D341Med (cell line): ENCODE measurements around the gene RNF213.

Source experiments
- DNase-seq: peaks from one replicate; pipeline ENCODE4 v3.0.0; 2012; ENCODE audit warnings: low spot score

The RNF213 gene

DNA sequence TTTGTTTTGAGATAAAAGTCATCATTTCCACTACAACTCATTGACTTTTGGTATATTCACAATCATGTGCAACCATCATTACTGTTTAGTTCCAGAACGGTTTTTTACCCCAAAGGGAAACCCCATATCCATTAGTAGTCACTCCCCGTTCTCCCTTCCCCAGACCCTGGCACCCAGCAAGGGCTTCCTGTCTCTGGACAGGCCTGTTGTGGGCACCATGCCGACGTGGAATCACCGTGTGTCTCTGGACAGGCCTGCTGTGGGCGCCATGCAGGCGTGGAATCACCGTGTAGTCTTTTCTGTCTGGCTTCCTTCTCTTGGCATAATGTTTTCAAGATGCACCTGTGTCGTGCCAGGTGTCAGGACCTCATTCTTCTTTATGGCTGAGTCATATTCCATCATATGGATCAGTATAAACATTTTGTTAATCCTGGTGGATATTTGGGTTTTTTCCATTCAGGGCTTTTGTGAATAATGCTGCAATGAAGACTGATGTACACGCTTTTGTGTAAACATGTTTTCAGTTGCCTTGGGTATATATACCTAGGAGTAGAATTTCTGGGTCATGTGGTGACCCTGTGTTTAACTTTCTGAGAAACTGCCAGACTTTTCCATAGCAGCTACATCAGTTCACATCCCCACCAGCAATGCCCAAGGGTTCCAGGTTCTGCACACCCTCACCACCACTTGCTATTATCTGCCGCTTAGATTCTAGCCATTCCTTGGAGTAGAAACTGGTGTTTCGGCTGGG lies 173.4 kb downstream of the RNF213 start:
- no peak for DNase-seq

- DNase-seq = no peak
Measured at GRCh38 chr17:80437532-80437931, 176.9 kb downstream of the RNF213 start.

GRCh38 chr17:80438806-80439205 lies 178.2 kb downstream of the RNF213 start:
- DNase-seq = no peak

GRCh38 chr17:80439499-80439898 lies 178.8 kb downstream of the RNF213 start:
- no peak for DNase-seq

DNA sequence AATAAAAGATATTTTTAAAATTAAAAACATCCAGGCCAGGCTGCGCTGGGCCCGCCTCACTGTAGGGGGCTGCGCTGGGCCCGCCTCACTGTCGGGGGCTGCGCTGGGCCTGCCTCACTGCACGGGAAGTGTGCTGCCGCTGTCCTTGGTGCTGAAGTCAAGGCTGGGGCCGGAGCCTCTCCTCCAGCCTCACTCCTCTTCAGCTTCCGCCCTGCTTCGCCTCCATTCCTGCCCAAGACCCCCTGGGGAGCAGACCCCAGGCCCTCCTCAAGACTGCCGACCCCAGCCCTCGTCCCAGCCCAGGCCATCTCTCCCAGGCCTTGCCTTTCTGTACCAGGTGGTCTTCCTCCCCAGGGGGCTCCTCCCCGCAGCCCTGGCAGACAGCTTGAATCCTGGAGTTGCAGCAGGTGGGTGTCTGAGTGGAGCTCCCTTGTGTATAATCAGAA lies 180.5 kb downstream of the RNF213 start:
- no peak for DNase-seq

GRCh38 chr17:80441598-80442322 lies 181.1 kb downstream of the RNF213 start:
- no peak for DNase-seq

GRCh38 chr17:80442323-80442659 lies 181.6 kb downstream of the RNF213 start:
- DNase-seq = no peak

- DNase-seq = no peak
Measured at GRCh38 chr17:80442764-80443163, 182.1 kb downstream of the RNF213 start.

DNA sequence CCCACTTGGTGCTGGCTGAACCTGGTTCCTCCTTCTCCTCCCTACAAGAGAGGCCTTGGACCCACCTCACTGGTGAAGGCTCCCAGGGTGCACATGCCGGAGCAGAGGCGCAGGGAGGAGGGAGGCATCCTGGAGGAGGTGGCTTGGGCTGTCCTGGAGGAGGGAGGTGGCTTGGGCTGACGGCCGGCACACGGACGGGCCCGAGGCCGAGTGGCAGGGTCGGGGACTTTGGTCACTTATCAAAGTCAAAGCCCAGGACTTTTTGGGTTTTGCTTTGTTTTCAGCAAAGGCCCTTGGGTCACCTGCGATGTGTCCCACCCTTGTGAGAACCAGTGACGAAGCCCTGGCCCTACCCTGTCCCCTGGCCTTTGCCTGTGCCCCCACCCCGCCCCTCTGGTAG lies 182.8 kb downstream of the RNF213 start:
- DNase-seq = no peak

GRCh38 chr17:80443916-80444643 lies 183.4 kb downstream of the RNF213 start:
- no peak for DNase-seq

GRCh38 chr17:80444644-80444979 lies 184.0 kb downstream of the RNF213 start:
- no peak for DNase-seq

- peak; percentile 70 for DNase-seq
Measured at GRCh38 chr17:80445007-80445725, 184.5 kb downstream of the RNF213 start.

DNA sequence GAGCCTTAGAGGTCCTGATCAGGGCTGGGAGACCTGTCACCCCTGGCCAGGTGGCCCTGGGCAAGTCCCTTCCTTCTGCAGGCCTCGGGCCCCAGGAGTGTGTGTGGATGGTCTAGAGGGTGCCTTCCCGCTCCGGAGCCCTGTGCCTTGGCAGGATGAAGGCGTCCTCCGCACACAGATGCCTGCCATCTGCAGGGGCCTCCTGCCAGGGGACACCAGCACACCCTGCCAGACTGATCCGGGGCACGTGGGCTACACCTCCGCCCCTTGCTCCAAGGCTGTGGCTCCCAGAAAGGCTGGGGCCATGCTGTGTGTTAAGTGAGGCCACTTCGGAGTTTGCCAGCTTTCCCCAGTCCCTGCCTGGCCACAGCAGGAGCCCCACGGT lies 185.1 kb downstream of the RNF213 start:
- peak; percentile 69 for DNase-seq

DNA sequence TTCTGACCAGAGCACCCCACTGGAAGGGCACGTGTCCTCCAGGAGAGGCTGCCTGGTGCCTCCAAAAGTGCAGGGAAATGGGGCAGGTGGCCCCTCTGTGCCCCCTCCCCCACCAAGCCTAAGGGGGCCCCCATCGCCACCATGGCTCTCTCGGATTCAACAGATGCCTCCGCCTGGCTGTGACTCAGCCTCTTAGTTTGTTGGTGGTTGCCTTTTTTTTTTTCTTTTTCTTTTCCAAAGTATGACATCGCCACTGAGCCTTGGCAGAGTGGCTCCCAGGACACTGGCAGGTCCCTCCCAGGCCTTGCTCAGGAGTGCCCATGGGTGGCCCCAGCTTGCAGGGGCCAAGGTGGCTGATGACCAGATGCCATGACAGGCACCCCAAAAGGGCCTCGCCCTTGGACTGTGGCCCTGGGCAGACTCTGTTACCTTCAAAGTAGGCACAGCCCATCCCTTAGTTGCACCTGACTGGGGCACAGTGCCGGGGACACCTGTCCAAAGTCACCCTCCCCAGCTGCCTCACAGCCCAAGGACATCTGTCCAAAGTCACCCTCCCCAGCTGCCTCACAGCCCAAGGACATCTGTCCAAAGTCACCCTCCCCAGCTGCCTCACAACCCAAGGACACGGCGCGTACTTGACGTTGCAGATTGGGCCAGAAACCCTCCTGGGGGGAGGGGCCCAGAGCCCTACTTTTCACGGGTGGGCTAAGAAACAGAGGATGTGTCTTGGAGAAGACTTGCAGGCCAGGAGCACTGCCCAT lies 186.2 kb downstream of the RNF213 start:
- no peak for DNase-seq

- no peak for DNase-seq
Measured at GRCh38 chr17:80447790-80448189, 187.1 kb downstream of the RNF213 start.
